ENCODE measurements around the gene LFNG. TPM values are rescaled to one million over a fixed set of nuclear protein-coding genes. Genes with fewer than 3 reads are reported as not detected.
A peak's percentile ranks its signal among the peaks of the same experiment; 100 is the strongest.

Gene LFNG
- total and polyA plus RNA-seq, 2 of the 13 experiments (the other 11 are each of a cell fraction or from before 2014, with no cell fraction given) = 0.44 to 1.5 TPM

DNA sequence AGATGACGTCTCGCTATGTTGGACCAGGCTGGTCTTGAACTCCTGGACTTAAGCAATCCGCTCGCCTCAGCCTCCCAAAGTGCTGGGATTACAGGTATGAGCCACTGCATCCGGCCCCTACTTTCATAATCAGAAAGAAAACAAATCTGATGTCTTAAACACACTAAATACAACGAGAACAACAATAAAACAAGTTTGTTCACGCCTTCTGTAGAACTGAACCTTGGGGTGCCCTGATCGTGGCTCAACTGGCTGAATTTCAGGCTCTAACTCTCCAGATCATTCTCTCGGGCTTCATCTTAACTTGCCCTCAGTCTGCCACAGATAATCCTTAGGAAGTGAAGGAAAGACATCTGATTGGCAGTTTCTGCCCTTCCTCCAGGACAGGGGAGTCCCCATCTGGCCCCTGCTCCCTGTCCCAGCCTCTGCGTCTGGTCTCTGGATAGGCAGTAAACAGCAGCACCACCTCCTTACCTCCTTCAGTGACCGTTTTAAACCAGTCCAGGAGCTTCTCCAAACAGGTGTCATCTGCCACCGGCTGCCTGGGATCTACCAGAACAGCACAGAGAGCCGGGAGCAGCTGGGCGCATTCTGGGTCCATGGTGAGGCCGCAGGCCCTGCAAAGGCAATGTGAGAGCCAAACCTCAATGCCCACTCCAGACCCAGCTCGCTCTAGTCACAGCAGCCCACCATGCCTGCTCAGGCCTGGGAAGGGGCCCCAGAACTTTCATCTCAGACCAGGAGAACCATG is 34.4 kb downstream of the LFNG start:
- CTCF ChIA-PET (ENCODE audit: low intra/inter-chr PET ratio, low total read pairs) = no interaction called here
- peak overlapping the region; percentile 99 for H3K9ac ChIP-seq (ENCODE audit: insufficient read depth, low read depth, low read length)
- no peaks in the 10 kb centered on the region for H3K9me3 ChIP-seq (ENCODE audit: low read length)
- H3K4me3 ChIP-seq (replicated peaks in 1 of 3; ENCODE audit: insufficient read depth in 1 of 3, low read depth in 2 of 3, low read length in 3 of 3) = peak overlapping the region; percentile 72 to 90 (median 86)
- H3K79me2 ChIP-seq (ENCODE audit: insufficient read depth, low read length) = peaks cover 14% of the 10 kb centered on the region
- ATAC-seq (peak; percentile 1; the same call in 2 of the 3 replicates), FAIRE-seq (no peak), DNase-seq (ENCODE audit: low spot score) (no peak)
- peaks cover 41% of the 10 kb centered on the region for H3K4me1 ChIP-seq (ENCODE audit: insufficient read depth, low read length)
- H4K20me1 ChIP-seq (ENCODE audit: insufficient read depth, low read length) = no peaks in the 10 kb centered on the region
- H3K27ac ChIP-seq (ENCODE audit: extremely low read length, insufficient read depth, low read length) = peak overlapping the region; percentile 100
- in situ Hi-C loops (cut with HindIII; ENCODE audit: extremely low pct_ligation_motif_present, low pct_unique_long_range_greater_than_20kb) = no loop called here
- peaks cover 0 to 10% of the 10 kb centered on the region in 2 experiments; a peak in 2 of 5 replicates for H3K36me3 ChIP-seq (replicated peaks in 1 of 2; ENCODE audit: control insufficient read depth in 1 of 2, insufficient read depth in 2 of 2, low read length in 2 of 2)
- 70% methylated on average over 13 of the region's 16 CpGs for whole genome bisulfite sequencing (ENCODE audit: low lambda C conversion rate)
- intact Hi-C loops (cut with micrococcal nuclease; ENCODE audit: unreplicated experiment) = no loop called here
- no peak overlapping the region for H2AFZ ChIP-seq (ENCODE audit: low read length)
- POLR2A ChIA-PET = interaction anchor here (1.2 kb wide), 1 partner anchor 69 kb away, joined by 4 read pairs; no protein-coding TSS in a partner anchor
- peak overlapping the region; percentile 91 for H3K4me2 ChIP-seq (ENCODE audit: low read depth, low read length)
- BruUV-seq (replicated peaks) = TSS peak; percentile 57
- no peak for TF ChIP-seq ZSCAN22 (CRISPR knock-in tag; IDR thresholded peaks at IDR 0.05)
- peak; percentile 28 for TF ChIP-seq AGO2 (optimal IDR thresholded peaks at IDR 0.05; ENCODE audit: low read depth, low read length)
- TF ChIP-seq ZNF225 (CRISPR knock-in tag; IDR thresholded peaks at IDR 0.05) = 0 out of 2 replicates have a peak, but pooled peaks have one; percentile 36
- TF ChIP-seq IRF9 (CRISPR knock-in tag; IDR thresholded peaks at IDR 0.05; ENCODE audit: borderline replicate concordance) = 0 out of 2 replicates have a peak, but pooled peaks have one; percentile 24
- TF ChIP-seq, protein P1, sequence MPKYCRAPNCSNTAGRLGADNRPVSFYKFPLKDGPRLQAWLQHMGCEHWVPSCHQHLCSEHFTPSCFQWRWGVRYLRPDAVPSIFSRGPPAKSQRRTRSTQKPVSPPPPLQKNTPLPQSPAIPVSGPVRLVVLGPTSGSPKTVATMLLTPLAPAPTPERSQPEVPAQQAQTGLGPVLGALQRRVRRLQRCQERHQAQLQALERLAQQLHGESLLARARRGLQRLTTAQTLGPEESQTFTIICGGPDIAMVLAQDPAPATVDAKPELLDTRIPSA (CRISPR knock-in tag; IDR thresholded peaks at IDR 0.05; ENCODE audit: borderline replicate concordance) = no peak
- no peaks in the 10 kb centered on the region for H3K27me3 ChIP-seq (ENCODE audit: control insufficient read depth in 1 of 2, insufficient read depth in 2 of 2, low read length in 2 of 2)

All from HepG2 (cell line).